Stimulated activated naive CD8-positive, alpha-beta T cell treated with anti-CD3 and anti-CD28 coated beads, Interleukin-15, Interleukin-2, amounts not matched to agents 100 U/mL and 50 U/mL, for 24 hours (primary cell): ENCODE results near the gene FBXO34.
A peak's percentile ranks its signal among the peaks of the same experiment; 100 is the strongest.

ENCODE experiments used
- ATAC-seq: fragments of 150-1000 bp; cut with Tn5 transposase; one replicate; pipeline ENCODE4 v1.10.0; 2021
- DNase-seq: peaks from one replicate; pipeline ENCODE4 v3.0.0; 2021

The FBXO34 gene

DNA sequence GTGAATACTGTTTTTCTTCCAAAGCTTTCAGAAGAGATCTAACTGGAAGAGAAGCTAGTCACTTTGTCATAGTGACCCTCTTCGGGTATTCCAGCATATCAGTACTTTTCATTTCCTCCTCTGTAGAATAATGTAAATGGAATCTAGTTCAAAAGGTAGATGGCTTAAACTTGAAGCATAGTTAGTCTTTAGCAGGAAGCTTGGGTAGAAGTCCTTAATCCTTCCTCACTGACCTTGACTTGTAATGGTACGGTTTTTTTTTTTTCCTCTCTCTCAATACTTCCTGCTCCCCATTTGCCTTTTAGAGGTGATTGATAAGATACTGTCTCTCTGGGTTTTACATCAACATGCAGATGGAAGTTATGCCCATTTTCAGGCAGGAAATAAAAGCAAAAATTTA is 1.7 kb downstream of the FBXO34 start:
- no peak for DNase-seq
- no peak for ATAC-seq

DNA sequence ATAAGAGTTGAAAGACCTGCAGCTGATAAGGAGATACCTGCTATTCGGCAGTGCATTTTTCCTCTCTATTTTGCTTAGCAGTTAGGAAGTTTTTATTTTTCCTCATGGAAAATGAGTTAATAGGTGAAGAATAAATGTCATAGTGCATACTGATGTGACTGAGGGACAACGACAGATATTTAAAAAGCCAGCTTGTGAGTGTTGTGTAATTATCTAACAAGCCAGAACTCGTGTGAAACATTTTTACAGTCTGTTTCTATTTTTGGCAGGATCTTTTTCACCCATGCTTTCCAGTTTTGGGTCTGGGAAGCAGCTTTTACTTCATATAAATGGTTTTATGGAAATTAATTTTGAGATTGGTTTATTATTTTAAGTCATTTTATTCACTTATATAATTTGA is 2.9 kb downstream of the FBXO34 start:
- DNase-seq (no peak), ATAC-seq (no peak)

DNA sequence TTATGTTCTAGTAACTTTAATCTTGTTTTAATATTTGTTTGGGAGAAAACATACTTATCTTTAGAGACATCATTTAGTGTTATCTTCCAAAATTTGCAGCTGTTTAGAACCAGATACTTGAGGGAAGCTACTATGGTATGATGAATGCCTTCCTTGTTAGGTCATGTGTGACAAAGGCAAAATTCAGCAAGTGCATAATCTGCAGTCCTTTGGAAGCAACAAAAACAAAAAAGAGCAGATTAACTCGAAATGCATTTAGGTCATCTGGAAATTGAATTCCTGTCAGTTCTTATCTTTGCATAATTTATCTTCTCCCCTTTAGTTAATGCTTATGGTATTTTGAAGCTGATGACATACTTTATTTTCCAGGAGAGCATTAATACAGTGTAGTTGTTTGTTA is 3.5 kb downstream of the FBXO34 start:
- ATAC-seq, result no peak
- no peak for DNase-seq

DNA sequence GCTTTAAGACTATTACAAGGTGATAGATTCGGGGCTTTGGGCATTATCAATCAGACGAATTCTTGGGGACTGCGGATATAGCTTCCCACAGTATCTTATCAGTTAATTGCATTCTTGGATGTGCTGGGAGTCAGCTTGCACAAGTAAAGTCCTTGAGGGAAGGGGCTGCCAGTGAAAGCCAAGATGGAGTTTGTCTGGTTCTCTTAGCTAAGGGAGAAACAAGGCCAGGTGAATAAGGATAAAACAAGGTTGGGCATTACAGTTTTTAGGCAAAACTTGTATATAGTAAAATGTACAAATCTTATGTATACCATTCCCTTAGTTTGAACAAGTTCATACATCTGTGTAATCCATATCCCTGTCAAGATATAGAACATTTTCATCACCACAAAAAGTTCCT is 5.5 kb downstream of the FBXO34 start:
- no peak for ATAC-seq

DNA sequence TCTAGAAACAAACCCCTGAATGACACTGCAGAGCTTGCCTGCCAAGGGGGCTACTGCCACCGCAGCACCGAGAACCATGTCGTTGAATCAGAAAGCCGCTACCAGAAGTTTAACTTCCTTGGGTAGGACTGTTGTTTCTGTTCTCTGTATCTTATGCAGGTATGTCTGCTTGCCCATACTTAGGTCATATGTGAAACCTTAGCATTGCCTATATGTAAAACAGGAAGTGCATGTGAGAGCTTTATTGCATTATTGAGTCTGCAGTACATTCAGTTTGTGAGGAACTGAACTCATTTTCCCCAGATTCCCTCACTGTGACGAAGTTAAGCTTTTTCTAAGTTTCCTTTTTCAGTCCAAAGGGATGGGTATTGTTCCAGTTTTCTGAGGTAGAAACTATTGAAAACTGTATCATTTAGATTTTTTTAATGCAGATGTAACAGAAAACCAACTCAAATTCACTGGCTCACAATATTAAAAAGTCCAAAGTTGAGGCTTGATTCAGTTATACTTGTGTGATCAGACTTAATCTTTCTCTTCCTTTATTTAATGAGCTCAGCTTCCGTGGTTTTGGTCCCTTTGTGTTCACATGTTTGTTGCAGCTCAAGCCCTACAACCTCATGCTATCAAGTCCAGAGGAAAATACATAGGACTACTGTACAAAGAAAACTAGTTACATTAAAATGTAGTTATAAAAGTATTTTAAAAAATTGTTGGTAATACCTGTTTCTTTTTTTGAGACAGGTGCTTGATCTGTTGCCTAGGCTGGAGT is 6.9 kb downstream of the FBXO34 start:
- DNase-seq, result no peak
- ATAC-seq, result peak; percentile 71

More for the DNA sequence above, 5.5 kb downstream of the FBXO34 start:
- no peak for DNase-seq

DNA sequence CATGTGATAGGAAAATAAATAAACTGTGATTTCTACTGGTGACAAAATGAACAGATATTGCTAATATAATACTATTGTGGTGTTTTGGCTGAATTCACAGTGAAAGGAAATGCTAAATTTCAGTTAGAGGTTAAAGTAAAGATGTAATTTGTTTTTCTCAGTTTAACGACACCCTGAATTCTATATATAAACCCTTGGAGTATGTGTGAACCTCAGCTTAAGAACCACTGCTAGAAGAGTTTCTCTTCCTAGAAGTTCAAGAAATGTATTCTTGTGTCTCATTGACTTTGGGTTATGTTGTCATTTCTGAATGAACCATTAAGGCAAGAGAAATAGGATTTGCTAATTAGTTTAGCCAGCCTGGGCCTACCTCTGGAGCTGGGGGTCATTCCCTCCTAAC is 8.2 kb downstream of the FBXO34 start:
- ATAC-seq (no peak), DNase-seq (no peak)

DNA sequence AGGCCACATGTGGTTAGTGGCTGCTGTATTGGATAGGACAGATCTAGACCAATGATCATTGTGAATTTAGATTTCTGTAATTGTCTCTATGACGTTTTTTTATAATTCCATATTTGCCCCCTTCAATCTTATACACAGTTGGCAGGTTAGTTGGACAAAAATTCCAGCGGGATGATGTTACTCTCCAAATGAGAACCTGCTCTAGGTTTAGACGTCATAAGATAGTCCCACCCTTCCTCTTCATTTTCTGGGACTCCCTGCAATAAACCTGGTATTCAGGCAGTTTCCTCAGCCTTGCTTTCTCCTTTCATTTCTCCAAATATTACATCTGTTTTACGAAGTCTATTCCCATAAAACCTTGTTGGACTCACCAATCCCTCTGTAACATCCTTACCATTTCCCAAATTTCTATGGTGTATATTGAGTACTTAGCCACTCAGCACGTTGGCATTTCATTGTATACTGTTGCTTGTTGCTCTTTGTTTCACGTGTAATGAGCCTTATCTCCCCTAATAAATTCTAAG is 10.2 kb downstream of the FBXO34 start:
- DNase-seq (no peak), ATAC-seq (no peak)

DNA sequence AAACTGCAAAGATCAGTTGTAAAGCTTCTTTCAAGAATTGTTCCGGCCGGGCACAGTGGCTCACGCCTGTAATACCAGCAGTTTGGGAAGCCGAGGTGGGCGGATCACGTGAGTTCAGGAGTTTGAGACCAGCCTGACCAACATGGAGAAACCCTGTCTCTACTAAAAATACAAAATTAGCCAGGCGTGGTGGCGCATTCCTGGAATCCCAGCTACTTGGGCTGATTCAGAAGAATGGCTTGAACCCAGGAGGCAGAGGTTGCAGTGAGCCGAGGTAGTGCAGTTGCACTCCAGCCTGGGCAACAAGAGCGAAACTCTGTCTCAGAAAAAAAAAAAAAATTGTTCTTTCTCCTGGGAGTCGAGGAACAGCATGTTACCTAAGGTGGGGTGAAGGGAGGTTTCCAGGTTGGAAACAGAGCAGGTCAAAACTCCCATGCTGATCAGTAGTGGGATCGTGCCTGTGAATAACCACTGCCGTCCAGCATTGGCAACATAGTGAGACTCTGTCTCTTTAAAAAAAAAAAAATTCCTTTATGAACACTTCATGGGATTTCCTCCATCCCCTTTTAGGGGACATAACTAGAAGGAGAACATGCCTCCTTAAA is 13.9 kb downstream of the FBXO34 start:
- DNase-seq, result no peak
- no peak for ATAC-seq

DNA sequence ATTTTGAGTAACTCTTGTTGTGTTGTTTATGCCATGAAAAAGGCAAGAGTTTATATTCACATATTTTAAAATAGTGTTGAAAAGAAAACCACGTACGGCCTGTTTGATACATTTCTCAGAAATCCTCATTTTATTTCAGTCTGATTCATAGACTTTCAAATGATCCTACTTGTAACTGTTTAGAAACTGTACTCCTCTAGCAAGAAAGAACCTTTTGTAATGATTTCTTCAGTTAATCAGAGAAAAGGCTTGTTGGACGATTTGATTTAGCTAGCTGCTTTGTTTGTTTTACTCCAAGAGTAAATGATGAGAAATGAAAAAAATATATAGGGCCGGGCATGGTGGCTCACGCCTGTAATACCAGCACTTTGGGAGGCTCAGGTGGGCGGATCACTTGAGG is 17.2 kb downstream of the FBXO34 start:
- ATAC-seq (no peak), DNase-seq (no peak)

DNA sequence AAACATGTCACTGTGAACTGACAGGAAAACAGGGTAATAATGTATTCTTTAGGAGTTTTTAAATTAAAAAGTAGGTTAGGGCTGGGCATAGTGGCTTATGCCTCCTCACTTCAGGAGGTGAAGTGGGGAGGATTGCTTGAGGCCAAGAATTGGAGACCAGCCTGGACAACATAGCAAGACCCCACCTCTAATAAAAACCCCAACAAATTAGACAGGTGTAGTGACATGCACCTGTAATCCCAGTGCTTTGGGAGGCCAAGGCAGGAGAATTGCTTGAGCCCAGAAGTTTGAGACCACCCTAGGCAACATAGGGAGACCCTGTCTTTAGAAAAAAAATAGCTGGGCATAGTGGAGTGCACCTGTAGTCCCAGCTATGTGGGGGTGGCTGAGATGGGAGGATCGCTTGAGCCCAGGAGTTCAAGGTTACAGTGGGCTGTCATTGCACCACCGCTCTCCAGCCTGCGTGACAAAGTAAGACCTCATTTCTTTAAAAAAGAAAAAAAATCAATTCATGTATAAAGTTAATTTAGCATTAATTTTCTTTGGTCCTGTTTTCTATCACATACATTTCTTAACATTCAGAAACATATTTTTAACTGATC is 20.4 kb downstream of the FBXO34 start:
- ATAC-seq, result no peak
- DNase-seq, result no peak

DNA sequence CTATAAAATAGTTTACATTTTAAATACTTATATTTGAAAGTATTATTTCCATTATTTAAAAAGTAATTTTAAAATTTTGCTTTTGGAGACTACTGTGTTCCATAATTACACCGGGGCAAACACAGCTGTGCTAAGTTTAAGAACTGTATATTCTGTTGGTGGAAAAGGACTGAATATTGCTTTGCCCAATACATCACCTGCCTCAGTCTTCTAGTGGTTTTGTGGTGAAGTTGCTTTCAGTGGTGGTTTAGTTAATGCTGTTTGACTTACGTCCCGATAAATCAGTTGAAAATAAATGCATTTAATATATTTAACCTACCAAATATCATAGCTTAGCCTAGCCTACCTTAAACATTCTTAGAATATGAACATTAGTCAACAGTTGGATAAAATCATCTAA is 23.4 kb downstream of the FBXO34 start:
- no peak for ATAC-seq
- no peak for DNase-seq

DNA sequence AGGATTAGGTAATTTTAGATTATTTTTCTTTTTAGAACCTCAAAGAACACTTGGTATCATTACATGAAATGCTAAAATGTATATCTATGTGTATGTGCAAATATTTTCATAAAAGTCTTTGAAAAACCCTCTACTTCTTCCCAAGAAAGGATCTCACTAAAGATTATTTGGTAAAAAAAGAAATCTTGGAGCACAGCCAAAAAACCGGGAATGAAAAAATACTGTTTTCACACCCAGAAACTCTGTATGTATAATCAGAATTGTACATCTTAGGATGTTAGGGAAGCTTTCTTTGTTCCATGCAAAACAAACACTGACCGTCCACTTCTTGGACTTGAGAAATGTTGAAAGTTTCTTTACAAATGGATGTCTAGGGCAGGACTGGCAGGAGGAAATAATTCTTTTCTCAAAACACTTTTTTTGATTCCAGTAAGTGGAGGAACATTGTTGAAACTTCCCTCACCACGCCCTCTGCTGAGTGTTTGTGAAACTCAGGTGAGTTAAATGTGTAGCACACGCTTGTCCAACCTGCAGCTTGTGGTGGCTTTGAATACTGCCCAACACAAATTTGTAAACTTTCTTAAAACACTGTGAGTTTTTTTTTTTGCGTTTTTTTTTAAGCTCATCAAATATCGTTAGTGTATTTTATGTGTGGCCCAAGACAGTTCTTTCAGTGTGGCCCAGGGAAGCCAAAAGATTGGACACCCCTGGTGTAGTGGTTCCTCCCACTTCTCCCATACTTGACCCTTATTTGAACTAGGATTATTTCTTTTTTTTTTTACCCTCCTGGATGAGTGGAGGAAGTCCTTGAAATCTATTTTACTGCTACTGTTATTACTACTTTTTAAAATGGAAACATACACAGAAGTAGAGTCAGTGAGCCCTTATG is 26.6 kb downstream of the FBXO34 start:
- DNase-seq (no peak), ATAC-seq (no peak)

DNA sequence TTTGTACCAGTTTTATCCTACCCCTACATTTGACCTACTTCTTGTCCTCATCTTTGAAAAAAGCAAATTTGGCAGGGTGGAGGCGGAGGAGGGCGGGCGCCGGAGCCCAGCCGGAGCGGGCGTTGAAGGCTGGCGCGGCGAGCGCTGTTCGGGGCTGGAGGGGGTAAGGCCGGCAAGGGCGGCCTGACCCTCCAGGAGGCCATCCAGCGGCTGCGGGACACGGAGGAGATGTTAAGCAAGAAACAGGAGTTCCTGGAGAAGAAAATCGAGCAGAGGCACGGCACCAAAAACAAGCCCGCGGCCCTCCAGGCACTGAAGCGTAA is 27.2 kb downstream of the FBXO34 start:
- no peak for ATAC-seq
- DNase-seq, result no peak

DNA sequence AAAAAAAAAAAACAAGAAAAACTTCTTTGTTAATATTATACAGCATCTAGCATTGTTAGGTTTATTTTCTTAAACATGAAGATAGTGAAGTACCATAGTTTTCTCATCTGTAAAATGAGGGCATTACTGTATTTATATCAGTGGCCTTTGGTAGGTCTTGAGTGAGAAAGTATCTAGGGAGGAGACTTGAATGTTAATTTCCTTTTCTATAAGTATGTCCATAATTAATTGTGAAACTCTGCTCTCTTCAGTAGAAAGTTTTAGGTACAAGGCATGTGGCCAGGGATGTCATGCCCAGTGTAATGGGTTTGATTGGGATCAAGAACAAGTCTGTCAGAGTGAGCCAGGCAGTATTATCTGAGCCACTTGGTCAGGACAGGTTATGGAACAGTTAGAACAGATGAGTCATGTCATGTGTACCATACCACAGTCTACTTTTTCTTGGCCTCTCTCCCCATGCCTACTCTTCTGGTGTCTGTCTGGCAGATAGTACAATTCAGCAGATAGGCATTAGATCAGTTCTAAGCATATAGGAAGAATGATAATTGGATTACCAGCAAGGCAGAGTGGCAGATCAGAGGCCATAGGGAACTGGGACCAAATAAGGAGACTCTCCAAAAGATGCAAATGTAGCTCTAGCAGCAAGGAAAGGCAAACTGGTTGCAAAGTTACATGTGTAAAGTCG is 30.4 kb downstream of the FBXO34 start:
- ATAC-seq (peak; percentile 93), DNase-seq (no peak)

DNA sequence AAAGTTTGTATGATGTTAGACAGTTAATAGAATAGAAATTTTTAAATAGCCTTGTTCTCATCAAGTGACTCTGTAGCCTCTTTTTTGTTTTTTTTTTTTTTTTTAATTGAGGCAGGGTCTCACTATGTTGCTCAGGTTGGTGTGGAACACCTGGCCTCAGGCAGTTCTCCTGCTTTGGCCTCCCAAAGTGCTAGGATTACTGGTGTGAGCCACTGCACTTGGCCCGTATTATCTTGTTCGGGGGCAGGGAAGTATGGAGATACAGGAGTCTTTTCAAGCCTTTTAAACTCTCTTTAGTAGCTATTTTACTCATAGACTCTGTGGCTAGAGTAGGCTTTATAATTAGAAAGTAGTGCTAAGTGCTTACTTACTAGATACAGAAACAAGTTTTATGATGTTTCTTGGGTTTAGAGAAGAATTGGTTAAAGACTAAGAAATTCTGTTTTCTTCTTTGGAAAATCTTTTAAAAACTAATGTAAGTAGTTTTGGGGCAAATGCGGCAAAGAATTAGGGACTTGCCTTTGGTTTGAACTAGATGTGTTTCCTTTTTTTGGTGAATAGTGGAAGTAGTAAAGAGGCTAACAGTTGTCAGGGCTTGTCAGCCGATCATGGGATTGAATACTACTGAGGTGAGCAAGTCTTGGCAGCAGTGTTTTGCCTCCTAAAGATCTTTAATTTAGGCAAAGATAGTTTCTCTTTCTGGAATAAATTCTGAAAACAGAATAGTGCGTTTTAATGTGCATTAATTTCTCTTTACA is 31.3 kb downstream of the FBXO34 start:
- ATAC-seq, result no peak
- no peak for DNase-seq

DNA sequence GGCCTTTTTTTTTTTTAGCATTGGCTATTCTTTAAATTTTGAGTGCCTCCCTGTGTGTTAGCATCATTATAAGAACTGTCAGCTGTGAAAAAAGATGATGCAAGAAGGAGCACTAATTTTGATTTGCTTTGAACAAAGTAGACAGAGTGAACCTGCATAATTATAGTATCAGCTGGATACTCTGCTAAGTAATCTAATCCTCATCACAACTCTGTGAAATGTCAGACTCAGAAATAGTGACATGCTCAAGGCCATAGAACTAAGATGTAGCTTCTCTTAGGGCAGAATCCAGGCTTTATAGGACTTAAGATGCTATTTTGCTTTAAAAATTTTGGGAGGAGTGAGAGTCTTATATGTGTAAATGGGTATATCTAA is 31.9 kb downstream of the FBXO34 start:
- no peak for ATAC-seq
- DNase-seq, result no peak

DNA sequence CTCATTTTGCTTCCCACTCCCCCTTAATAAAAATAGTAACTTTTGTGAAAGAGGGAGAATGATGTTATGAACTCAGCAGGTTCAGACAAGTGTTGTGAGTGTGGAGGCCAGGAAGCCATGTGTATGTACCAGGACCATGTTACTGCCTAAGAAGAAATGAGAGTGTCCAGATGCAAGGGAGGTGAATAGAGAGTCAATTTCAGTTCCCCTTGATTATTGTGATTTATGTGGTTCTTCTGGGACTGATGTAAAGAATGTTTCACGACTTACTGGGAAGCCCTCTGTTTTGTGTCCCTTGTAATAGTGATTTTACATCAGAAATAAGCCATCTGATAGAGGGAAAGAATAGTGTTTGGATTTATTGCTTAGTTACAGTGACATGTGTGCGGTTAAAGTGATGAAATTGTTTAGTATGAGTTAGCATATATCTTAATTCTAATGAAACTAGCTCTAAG is 32.5 kb downstream of the FBXO34 start:
- ATAC-seq (no peak), DNase-seq (no peak)

DNA sequence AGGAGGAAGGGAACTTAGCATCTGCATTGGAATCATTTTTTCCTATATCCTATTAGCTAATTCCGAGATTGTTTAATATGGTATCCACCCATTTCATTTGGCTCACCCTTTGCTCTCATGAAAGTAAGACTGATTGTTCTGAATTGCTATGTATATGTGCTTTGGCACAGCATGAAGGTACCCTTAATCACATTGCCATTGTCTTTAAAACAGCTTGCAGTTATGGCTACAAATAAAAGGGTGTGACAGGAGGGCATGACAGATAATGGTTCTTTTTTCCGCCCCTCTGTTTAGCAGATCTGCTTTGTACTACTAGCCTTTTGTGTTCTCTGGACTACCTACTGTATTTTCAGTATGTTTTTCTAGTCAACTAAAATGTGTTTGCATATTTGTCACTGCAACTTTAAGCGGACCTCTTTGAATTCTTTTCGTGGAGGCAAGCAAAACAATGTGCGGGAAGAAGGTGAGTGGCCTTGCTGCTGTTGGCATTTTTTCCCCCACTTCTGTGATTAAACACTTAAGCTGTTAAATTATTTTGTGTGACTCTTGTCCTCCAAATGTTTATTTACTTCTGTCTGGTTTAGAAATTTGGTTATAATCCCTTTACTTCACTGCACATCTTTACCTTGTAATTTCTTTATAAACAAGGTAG is 35.8 kb downstream of the FBXO34 start:
- DNase-seq (no peak), ATAC-seq (no peak)

DNA sequence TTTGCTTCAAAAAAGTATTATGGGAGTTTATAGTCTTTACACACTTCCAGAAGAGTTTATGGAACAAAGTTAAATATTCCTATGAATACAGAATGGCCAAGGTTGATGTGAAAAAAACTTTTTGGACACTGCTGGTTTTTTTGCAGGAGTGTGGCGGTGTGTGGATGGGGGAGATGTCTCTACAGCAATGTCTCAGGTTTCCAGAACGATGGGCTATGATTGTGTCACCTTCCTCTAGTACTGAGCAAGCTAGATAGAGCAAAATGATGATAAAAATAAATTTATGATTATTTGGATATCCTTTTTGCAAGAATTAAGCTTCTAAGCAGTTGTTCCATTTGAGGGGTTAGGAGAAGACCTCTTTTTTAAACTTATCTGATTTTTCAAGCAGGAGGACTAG is 37.9 kb downstream of the FBXO34 start:
- no peak for DNase-seq
- ATAC-seq, result no peak

DNA sequence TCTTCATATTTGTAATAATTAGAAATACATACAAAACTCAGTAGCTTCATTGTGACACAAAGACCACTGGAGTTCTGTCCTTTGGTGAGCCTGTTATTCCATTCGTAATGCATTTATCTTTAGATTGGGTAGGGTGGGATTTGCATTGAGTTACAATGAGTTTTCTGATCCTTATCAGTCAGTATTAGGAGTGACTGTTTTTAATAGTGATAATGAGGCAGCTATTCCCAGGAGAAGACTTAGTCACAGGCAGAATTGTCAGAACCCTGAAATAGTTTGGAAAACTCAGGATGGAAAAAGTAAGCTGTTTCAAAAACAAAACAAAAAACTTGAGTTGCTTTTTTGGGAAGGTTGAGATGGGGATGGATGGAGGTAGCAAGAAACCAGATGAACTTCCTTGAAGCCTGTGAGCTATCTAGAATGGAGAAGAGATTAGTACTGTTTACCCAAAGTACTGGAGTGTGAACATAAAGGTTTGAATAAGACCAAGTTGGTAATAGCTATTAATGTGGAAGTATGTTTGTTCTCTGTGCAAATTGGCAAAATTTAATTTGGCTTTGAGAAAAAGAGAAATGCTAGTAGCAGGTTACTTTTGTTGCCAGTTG is 38.6 kb downstream of the FBXO34 start:
- DNase-seq, result no peak
- no peak for ATAC-seq
